ENCODE measurements around the gene GNRH2.
"Not testable (repeated sequence)": the region's sequence is repeated elsewhere in the genome, so short reads cannot be mapped to it uniquely, and the experiment has no call there.

GNRH2 gene

GRCh38 chr20:3043322-3043721 is at the start of gene GNRH2:
GNRH2 (plus strand) TSS chr20:3043622; CDS start chr20:3044415, 793 bp downstream.
- no peak for DNase-seq (ENCODE audit: low read depth)

- no peak for DNase-seq (ENCODE audit: low read depth)
Observed at GRCh38 chr20:2995796-2996195, 47.6 kb upstream of the GNRH2 start.

- DNase-seq (ENCODE audit: low read depth) = no peak
Observed at GRCh38 chr20:2998728-2999127, 44.7 kb upstream of the GNRH2 start.

- DNase-seq (ENCODE audit: low read depth) = no peak
Observed at GRCh38 chr20:3000852-3001523, 42.4 kb upstream of the GNRH2 start.

GRCh38 chr20:3003416-3003815 is 40.0 kb upstream of the GNRH2 start:
- no peak for DNase-seq (ENCODE audit: low read depth)

- DNase-seq (ENCODE audit: low read depth) = peak; percentile 80
Observed at GRCh38 chr20:3010985-3011723, 32.3 kb upstream of the GNRH2 start.

- DNase-seq (ENCODE audit: low read depth) = peak; percentile 77
Observed at GRCh38 chr20:3011752-3012151, 31.7 kb upstream of the GNRH2 start.

GRCh38 chr20:3013771-3014170 is 29.7 kb upstream of the GNRH2 start:
- no peak for DNase-seq (ENCODE audit: low read depth)

GRCh38 chr20:3014179-3014578 is 29.2 kb upstream of the GNRH2 start:
- DNase-seq (ENCODE audit: low read depth) = no peak

GRCh38 chr20:3014662-3015061 is 28.8 kb upstream of the GNRH2 start:
- no peak for DNase-seq (ENCODE audit: low read depth)

- DNase-seq (ENCODE audit: low read depth) = not testable (repeated sequence)
Observed at GRCh38 chr20:3015302-3015701, 28.1 kb upstream of the GNRH2 start.

- DNase-seq (ENCODE audit: low read depth) = peak; percentile 30
Observed at GRCh38 chr20:3021327-3021726, 22.1 kb upstream of the GNRH2 start.

GRCh38 chr20:3021777-3022176 is 21.6 kb upstream of the GNRH2 start:
- DNase-seq (ENCODE audit: low read depth) = no peak

- DNase-seq (ENCODE audit: low read depth) = peak; percentile 95
Observed at GRCh38 chr20:3022559-3023490, 20.6 kb upstream of the GNRH2 start.

GRCh38 chr20:3027987-3028386 is 15.4 kb upstream of the GNRH2 start:
- DNase-seq (ENCODE audit: low read depth) = no peak

GRCh38 chr20:3031524-3032147 is 11.8 kb upstream of the GNRH2 start:
- DNase-seq (ENCODE audit: low read depth) = no peak

- no peak for DNase-seq (ENCODE audit: low read depth)
Observed at GRCh38 chr20:3032624-3033023, 10.8 kb upstream of the GNRH2 start.

GRCh38 chr20:3037654-3038053 is 5.8 kb upstream of the GNRH2 start:
- DNase-seq (ENCODE audit: low read depth) = no peak

GRCh38 chr20:3038454-3038853 is 5.0 kb upstream of the GNRH2 start:
- no peak for DNase-seq (ENCODE audit: low read depth)

- DNase-seq (ENCODE audit: low read depth) = no peak
Observed at GRCh38 chr20:3039426-3039825, 4.0 kb upstream of the GNRH2 start.

GRCh38 chr20:3040086-3040485 is 3.3 kb upstream of the GNRH2 start:
- no peak for DNase-seq (ENCODE audit: low read depth)

GRCh38 chr20:3041854-3042409 is 1.5 kb upstream of the GNRH2 start:
- DNase-seq (ENCODE audit: low read depth) = no peak
